ENCODE data around the gene TNFRSF8.
"Not testable (repeated sequence)": the region's sequence is repeated elsewhere in the genome, so short reads cannot be mapped to it uniquely, and the experiment has no call there.

TNFRSF8 gene

GRCh38 chr1:12039164-12039525 lies 24.0 kb upstream of the TNFRSF8 start:
- DNase-seq, result peak; percentile 45

- DNase-seq, result not testable (repeated sequence)
Observed at GRCh38 chr1:12039824-12040456, 23.2 kb upstream of the TNFRSF8 start.

- no peak for DNase-seq
Observed at GRCh38 chr1:12040457-12041051, 22.5 kb upstream of the TNFRSF8 start.

- not testable (repeated sequence) for DNase-seq
Observed at GRCh38 chr1:12044187-12044877, 18.8 kb upstream of the TNFRSF8 start.

GRCh38 chr1:12046749-12047119 lies 16.4 kb upstream of the TNFRSF8 start:
- DNase-seq, result no peak

- no peak for DNase-seq
Observed at GRCh38 chr1:12047120-12047876, 15.8 kb upstream of the TNFRSF8 start.

- DNase-seq, result no peak
Observed at GRCh38 chr1:12048372-12048771, 14.7 kb upstream of the TNFRSF8 start.

- DNase-seq, result no peak
Observed at GRCh38 chr1:12049616-12050015, 13.5 kb upstream of the TNFRSF8 start.

- no peak for DNase-seq
Observed at GRCh38 chr1:12051361-12051760, 11.7 kb upstream of the TNFRSF8 start.

GRCh38 chr1:12052008-12052573 lies 11.0 kb upstream of the TNFRSF8 start:
- peak; percentile 72 for DNase-seq

GRCh38 chr1:12052997-12053686 lies 10.0 kb upstream of the TNFRSF8 start:
- no peak for DNase-seq

GRCh38 chr1:12053752-12054548 lies 9.2 kb upstream of the TNFRSF8 start:
- no peak for DNase-seq

- no peak for DNase-seq
Observed at GRCh38 chr1:12055259-12055658, 7.8 kb upstream of the TNFRSF8 start.

- no peak for DNase-seq
Observed at GRCh38 chr1:12056331-12056841, 6.7 kb upstream of the TNFRSF8 start.

GRCh38 chr1:12057382-12057781 lies 5.7 kb upstream of the TNFRSF8 start:
- DNase-seq, result peak; percentile 34

GRCh38 chr1:12057940-12058687 lies 5.0 kb upstream of the TNFRSF8 start:
- DNase-seq, result no peak

- no peak for DNase-seq
Observed at GRCh38 chr1:12059226-12059625, 3.9 kb upstream of the TNFRSF8 start.

- DNase-seq, result no peak
Observed at GRCh38 chr1:12059722-12060464, 3.2 kb upstream of the TNFRSF8 start.

GRCh38 chr1:12060500-12060899 lies 2.6 kb upstream of the TNFRSF8 start:
- DNase-seq, result no peak

Data from hematopoietic multipotent progenitor cell treated with erythropoietin and hydrocortisone succinate and interleukin-3 and kit ligand, for 4 days (in vitro differentiated cells).